Measurements from ENCODE around the gene MIP.

- no peak for TF ChIP-seq CTCF (conservative IDR thresholded peaks at IDR 0.05; ENCODE audit: low read depth, low read length)
- no peak for TF ChIP-seq EZH2 (IDR thresholded peaks at IDR 0.05; ENCODE audit: borderline replicate concordance, low read depth, low read length, poor library complexity, severe bottlenecking)
Observed at GRCh38 chr12:56462565-56462964, 8.1 kb upstream of the MIP start.
